NT2/D1 (cell line): ENCODE results near the gene CDK5.

Source experiments
- SUZ12 ChIP-seq: IDR thresholded peaks from 2 replicates; pipeline ENCODE4 v1.6.1; 2011; ENCODE audit not compliant: insufficient read length, insufficient read depth; ENCODE audit errors: extremely low read depth
- YY1 ChIP-seq: IDR thresholded peaks from 2 replicates; pipeline ENCODE4 v1.6.1; 2011; ENCODE audit not compliant: insufficient read length, insufficient read depth
- ZNF274 ChIP-seq: IDR thresholded peaks from 2 replicates; pipeline ENCODE4 v1.6.1; 2011; ENCODE audit warnings: mild to moderate bottlenecking, low read depth, low read length

GRCh38 chr7:151020231-151020630 is 37.5 kb downstream of the CDK5 start:
- TF ChIP-seq ZNF274: no peak
- no peak for TF ChIP-seq YY1
- no peak for TF ChIP-seq SUZ12
